ENCODE results near the gene DUSP6.

Gene DUSP6

GRCh38 chr12:89328151-89329030 is 23.9 kb downstream of the DUSP6 start:
- no peak for DNase-seq (ENCODE audit: low read depth in 2 of 2)

DNA sequence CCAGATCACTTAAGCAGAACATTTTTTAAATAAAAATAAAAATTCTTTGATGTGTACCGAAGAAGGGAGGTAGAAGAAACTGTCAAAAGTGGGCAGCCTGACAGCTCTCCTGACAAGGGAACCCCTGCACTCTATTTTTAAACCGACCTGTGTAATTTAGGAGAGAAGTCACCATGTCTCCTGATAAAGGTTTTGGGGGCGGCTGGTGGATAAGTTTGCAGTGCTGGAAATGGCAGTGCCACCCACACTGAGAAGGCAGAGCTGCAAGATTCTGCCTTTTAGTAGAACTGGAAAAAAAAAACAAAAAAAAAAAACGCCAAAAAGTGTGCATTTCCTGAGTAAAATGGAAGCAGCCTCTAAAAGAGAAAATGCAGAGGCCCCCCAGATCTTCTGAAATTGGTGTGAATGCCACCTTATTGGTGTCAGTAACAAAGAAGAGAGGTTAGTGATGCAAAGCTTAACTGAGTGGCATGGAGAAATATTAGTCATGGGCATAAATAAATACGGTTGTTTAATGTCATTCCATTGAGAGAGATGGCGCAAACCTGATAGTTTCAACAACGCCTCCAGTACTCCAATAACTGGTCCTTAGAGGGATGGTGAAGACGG is 24.7 kb downstream of the DUSP6 start:
- no peak for DNase-seq (ENCODE audit: low read depth in 2 of 2)

- DNase-seq (ENCODE audit: low read depth in 2 of 2), result no peak
Observed at GRCh38 chr12:89326239-89327040, 25.9 kb downstream of the DUSP6 start.

DNA sequence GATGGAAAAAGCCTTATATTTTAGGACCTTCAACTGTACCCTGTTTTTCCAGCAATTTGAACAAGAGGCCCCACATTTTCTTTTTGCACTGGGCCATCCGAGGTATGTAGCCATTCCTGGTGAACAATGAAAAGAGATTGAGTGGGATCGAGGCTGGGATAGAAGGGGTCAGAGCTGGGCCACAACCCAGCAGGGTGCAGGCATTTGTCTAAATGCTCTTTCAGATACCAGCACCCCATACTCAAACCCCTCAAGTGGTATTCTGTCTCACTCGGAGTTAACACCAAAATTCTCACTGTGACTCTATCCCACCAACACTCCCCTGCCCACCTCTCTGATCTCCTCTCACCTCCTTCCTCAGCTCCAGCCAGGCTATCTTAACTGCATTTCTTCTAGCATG is 26.8 kb downstream of the DUSP6 start:
- no peak for DNase-seq (ENCODE audit: low read depth in 2 of 2)

DNA sequence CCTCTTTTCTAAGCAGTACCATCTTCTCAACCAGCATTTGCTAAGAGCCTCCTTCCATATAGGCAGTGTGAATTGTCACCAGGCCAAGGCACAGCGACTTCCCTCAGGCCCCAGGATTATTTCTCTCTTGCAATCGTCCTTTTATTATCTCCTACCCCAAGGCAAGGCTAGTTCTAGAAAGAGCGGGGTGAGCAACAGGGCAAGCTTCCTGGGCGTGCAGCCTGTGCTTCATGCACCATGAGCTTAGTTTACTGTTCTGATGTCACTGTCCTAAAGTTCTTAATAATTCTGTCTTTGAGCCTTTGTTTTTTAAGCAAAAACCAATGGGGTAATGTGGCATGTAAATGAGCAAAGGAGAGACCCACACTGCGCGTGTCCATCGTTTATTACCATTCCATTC is 27.9 kb downstream of the DUSP6 start:
- DNase-seq (ENCODE audit: low read depth in 2 of 2), result no peak

DNA sequence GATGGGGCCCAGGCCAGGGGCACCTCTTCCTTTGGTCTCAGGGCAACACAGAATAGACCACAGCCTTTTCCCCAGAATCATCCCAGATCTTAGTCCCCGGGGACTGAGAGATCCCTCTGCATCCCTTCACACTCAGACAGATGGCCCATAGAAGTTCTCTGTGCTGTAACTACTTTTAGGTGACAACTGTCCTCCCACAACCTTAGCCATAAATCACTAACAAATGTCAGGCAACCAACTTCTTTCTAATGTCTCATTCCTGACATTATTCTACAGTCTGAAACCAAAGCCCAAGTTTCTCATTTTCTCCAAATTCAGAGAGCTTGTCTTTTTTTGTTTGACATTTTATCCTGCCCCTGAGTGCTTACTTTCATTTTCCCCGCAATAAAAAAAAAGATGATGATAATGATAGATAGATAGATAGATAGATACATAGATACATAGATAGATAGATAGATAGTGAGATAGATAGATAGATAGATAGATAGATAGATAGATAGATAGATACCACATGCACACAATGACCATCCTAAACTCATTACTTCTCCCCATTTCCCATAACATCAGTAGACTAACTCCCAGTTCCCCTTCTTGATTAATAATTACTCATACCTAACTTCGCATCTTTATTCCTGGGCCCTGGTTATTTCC is 28.6 kb downstream of the DUSP6 start:
- DNase-seq (ENCODE audit: low read depth in 2 of 2), result no peak

DNA sequence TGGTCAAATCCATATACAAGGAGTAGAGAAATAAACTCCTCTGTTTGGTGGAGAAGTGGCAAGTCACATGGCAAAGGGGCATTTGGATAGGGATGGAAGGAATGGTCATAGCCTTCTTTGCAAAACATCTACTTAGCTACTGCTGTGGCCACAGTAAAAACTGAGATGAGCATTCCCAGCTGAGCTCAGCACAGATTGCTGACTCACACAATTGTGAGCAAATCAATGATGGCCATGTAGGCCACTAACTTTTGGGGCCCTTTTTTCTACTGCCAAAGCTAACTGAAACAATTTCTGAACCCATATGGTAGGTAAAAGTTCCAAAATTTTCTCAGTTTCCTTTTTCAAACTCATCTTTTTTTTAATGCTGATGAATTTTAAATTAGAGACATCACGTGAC is 31.6 kb downstream of the DUSP6 start:
- DNase-seq (ENCODE audit: low read depth in 2 of 2), result no peak

DNA sequence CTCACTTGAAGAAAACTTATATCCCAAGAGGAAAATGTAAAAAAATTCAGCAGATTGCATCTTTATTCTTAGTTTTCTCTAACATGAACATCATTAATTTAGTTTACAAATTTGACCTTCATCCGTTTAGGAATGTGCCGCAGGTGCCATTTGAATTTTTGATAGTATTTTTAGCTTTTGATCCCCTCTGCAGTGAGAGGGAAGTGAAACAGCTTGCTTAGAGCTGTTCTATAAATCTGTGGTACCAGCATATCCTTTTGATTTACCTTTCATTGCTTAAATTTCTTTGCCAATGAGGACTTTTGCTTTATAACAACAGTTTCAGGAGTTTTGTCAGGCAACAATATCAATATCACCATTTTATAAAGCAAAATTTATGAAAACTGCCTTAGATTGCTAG is 32.7 kb downstream of the DUSP6 start:
- no peak for DNase-seq (ENCODE audit: low read depth in 2 of 2)

GRCh38 chr12:89319122-89319521 is 33.2 kb downstream of the DUSP6 start:
- DNase-seq (ENCODE audit: low read depth in 2 of 2), result no peak

DNA sequence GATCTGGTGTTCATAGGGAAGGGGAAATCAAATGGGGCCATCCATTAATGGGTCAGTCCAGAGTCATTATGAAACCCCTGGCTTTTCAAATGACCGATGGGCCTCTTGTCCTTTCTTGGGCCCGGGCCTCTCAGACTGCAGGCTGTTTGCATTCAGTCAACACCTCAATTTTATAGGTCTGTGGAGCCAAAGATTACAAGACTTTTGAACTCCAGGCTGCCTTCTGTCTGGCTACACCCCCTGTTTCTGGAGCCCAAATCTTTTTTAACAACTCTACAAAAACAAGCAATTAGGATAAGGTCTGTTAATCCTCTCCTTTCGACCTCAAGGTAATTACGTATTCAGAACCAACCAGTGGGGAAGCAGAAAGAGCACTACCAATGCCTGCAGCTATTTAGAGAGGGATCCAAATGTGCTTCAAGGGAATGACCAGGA is 35.6 kb downstream of the DUSP6 start:
- no peak for DNase-seq (ENCODE audit: low read depth in 2 of 2)

DNA sequence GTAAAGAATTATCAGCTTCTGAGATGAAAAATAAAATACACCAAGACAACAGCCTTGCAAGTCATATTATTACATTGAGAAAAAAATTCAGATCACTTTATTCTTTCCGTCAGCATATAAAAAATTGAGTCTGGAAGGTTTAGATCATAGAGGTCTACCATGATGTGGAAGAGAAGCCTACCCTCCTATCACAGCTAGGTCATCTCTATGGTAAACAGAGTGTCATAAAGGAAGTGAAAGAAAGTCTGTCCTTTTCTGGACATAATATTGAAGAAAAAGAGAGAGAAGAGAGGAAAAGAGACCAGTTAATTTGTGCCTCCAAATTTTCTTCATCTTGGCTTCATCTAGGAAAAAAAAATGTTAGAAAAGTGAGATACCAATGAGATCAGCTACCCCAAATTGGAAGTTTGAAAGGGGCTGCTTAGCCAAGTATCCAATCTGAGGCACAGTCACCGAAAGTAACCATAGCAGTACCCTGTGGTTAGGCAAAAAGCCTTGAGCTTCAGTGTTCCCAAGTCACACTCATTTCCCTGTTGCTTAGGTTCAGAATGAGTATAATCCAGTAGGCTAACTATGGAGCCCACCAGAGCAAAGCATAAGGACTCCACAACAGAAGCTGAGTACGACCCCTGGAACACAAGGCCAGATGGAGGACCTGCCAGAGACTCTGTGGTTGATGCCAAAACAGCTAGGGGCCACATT is 38.1 kb downstream of the DUSP6 start:
- DNase-seq (ENCODE audit: low read depth in 2 of 2), result no peak

DNA sequence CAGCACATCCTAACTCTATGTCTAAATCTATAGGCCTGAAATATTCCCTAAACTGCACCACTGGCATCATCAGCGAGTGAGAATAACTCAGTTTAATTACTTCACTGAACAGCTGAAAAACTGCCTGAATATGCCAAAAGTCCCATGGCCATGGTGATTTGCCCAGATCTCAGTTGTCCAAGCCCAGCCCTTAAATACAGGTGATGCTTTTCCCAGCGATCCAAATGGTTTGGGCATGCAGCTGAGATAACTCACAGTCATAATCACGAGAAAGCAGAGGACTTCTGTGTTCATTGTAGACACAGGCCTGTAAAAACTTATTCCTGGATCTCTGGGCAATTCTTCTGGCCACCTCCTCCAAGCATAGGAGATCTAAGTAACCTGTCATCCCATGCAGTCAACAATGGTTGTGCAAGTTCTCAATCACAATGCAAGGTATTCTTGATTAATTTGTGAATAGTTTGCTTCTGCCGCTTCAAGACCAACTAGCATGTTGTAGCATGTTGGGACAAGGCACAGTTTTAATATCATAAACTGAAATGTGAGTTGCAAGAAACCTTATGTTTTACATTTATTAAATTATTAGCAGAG is 40.5 kb downstream of the DUSP6 start:
- no peak for DNase-seq (ENCODE audit: low read depth in 2 of 2)

- DNase-seq (ENCODE audit: low read depth in 2 of 2), result no peak
Observed at GRCh38 chr12:89309815-89310214, 42.5 kb downstream of the DUSP6 start.

DNA sequence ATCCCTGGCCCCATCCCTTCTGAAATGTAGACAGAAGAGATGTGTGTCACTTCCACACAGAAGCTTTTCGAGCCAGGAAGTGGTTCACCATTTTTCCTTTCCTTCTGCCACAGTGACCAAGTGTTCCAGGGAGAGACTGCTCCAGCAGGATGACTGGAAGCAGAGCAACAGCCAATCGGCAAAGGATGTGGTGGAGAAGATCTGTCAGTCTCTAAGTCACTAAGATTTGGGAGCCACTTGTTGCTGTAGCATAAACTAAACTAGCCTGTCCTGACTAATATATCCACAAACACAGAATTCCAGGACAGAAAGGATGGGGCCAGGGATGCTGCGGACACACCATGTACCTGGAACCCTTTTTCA is 42.9 kb downstream of the DUSP6 start:
- DNase-seq (ENCODE audit: low read depth in 2 of 2), result no peak

- DNase-seq (ENCODE audit: low read depth in 2 of 2), result no peak
Observed at GRCh38 chr12:89307474-89308253, 44.6 kb downstream of the DUSP6 start.

- DNase-seq (ENCODE audit: low read depth in 2 of 2), result no peak
Observed at GRCh38 chr12:89306827-89307473, 45.4 kb downstream of the DUSP6 start.

- DNase-seq (ENCODE audit: low read depth in 2 of 2), result no peak
Observed at GRCh38 chr12:89305373-89305772, 46.9 kb downstream of the DUSP6 start.

- DNase-seq (ENCODE audit: low read depth in 2 of 2), result no peak
Observed at GRCh38 chr12:89299931-89300330, 52.4 kb downstream of the DUSP6 start.

- no peak for DNase-seq (ENCODE audit: low read depth in 2 of 2)
Observed at GRCh38 chr12:89299417-89299816, 52.9 kb downstream of the DUSP6 start.
